Endothelial cell (in vitro differentiated cells): ENCODE measurements around the gene SNX24. TPM values are rescaled to one million over a fixed set of nuclear protein-coding genes. Genes with fewer than 3 reads are reported as not detected.

Source experiments
- DNase-seq: peaks from one replicate; pipeline ENCODE4 v3.0.0; 2021; ENCODE audit warnings: low spot score
- H3K27ac Mint-ChIP-seq: one replicate; pipeline ENCODE4 v1.8.0; 2021; ENCODE audit warnings: mixed read lengths, inconsistent platforms; ENCODE audit not compliant: unreplicated experiment
- H3K27me3 Mint-ChIP-seq: one replicate; pipeline ENCODE4 v1.8.0; 2021; ENCODE audit warnings: mild to moderate bottlenecking, moderate library complexity, mixed read lengths, inconsistent platforms; ENCODE audit not compliant: unreplicated experiment
- H3K36me3 Mint-ChIP-seq: one replicate; pipeline ENCODE4 v1.8.0; 2021; ENCODE audit warnings: mild to moderate bottlenecking, low read depth, mixed read lengths, inconsistent platforms; ENCODE audit not compliant: unreplicated experiment
- H3K4me1 Mint-ChIP-seq: one replicate; pipeline ENCODE4 v1.8.0; 2021; ENCODE audit warnings: mild to moderate bottlenecking, mixed read lengths, inconsistent platforms; ENCODE audit not compliant: unreplicated experiment
- H3K4me3 Mint-ChIP-seq: one replicate; pipeline ENCODE4 v1.8.0; 2021; ENCODE audit warnings: mild to moderate bottlenecking, mixed read lengths, inconsistent platforms; ENCODE audit not compliant: unreplicated experiment
- H3K9me3 Mint-ChIP-seq: one replicate; pipeline ENCODE4 v1.8.0; 2021; ENCODE audit warnings: mixed read lengths, inconsistent platforms; ENCODE audit not compliant: unreplicated experiment
- total RNA-seq: library from RNA; stranded (reverse); fragmentation: NEBNext Ultra II Directional; extraction: Animal tissue kit (Norgen Biotek cat#: 25700); gene quantifications from one replicate; pipeline ENCODE4 v1.2.1, GENCODE V29; 2021; ENCODE audit not compliant: unreplicated experiment
- TF ChIP-seq, protein P1 (sequence below): fragments of 200-600 bp; sonication (generic); IDR thresholded peaks from one replicate; pipeline ENCODE4 v1.5.0; 2021; ENCODE audit warnings: antibody characterized with exemption; ENCODE audit not compliant: unreplicated experiment

Gene SNX24
- total RNA-seq, 1 donor from 2014 or later: 16.1 TPM

DNA sequence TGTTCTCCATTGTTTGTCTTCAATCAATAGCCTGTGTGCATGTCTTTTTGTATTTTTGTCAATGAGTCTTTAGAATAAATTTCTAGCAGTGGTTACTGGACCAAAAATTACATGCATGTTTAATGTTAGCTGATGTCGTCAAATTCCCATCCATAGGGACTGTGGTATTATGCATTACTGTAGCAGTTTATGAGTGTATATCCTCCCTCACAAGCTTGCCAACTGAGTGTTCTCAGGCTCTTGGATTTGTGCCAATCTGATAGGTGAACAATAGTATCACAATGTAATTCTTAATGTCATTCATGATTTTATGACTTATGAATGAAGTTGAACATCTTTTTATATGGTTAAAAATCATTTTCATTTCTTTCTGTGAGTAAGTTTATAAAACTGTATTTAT, 13.0 kb downstream of the SNX24 start:
- Mint-ChIP-seq H3K4me1 (peaks cover 16% of the 10 kb centered on the region), H3K27ac (no peak overlapping the region), H3K27me3 (no peaks in the 10 kb centered on the region), H3K36me3 (no peaks in the 10 kb centered on the region), H3K4me3 (no peak overlapping the region), H3K9me3 (no peaks in the 10 kb centered on the region)
- no peak for DNase-seq
- TF ChIP-seq, protein P1, sequence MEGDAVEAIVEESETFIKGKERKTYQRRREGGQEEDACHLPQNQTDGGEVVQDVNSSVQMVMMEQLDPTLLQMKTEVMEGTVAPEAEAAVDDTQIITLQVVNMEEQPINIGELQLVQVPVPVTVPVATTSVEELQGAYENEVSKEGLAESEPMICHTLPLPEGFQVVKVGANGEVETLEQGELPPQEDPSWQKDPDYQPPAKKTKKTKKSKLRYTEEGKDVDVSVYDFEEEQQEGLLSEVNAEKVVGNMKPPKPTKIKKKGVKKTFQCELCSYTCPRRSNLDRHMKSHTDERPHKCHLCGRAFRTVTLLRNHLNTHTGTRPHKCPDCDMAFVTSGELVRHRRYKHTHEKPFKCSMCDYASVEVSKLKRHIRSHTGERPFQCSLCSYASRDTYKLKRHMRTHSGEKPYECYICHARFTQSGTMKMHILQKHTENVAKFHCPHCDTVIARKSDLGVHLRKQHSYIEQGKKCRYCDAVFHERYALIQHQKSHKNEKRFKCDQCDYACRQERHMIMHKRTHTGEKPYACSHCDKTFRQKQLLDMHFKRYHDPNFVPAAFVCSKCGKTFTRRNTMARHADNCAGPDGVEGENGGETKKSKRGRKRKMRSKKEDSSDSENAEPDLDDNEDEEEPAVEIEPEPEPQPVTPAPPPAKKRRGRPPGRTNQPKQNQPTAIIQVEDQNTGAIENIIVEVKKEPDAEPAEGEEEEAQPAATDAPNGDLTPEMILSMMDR: no peak

DNA sequence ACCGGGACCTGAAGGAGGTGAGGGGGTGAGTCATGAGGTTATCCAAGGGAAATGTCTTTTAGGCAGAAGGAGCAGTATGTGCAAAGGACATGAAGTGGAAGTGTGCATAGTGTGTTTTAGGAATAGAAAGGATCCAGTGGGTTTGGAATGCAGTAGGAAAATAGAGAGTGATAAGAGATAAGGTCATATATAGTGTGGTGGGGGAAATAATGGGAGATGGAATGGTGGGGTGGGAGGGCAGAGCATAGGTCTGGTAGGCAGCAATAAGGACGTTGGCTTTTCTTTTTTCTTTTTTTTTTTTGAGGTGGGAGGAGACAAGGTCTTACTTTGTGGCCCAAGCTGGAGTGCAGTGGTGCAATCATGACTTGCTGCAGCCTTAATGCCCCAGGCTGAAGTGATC, 17.8 kb downstream of the SNX24 start:
- Mint-ChIP-seq H3K27ac (no peak overlapping the region), H3K36me3 (no peaks in the 10 kb centered on the region), H3K9me3 (no peaks in the 10 kb centered on the region), H3K4me3 (no peak overlapping the region), H3K4me1 (peaks cover 17% of the 10 kb centered on the region), H3K27me3 (peaks cover 2% of the 10 kb centered on the region)
- no peak for DNase-seq
- TF ChIP-seq, protein P1: no peak

DNA sequence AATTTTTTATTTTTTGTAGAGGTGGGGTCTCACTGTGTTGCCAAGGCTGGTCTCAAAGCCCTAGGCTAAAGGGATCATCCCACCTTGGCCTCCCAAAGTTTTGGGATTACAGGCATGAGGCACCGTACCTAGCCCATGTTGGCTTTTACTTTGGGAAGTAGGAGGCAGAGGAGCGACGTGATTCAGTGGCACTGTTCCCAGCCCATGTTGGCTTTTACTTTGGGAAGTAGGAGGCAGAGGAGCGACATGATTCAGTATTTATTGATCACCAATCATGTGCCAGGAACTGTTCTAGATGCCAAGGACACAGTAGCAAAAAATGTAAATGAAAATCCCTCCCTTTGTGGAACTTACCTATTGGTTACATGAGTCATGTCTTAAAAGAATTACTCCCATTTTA, 18.3 kb downstream of the SNX24 start:
- Mint-ChIP-seq H3K27ac (no peak overlapping the region), H3K27me3 (peaks cover 2% of the 10 kb centered on the region), H3K4me3 (no peak overlapping the region), H3K9me3 (no peaks in the 10 kb centered on the region), H3K36me3 (no peaks in the 10 kb centered on the region), H3K4me1 (peaks cover 17% of the 10 kb centered on the region)
- TF ChIP-seq, protein P1: no peak
- no peak for DNase-seq

DNA sequence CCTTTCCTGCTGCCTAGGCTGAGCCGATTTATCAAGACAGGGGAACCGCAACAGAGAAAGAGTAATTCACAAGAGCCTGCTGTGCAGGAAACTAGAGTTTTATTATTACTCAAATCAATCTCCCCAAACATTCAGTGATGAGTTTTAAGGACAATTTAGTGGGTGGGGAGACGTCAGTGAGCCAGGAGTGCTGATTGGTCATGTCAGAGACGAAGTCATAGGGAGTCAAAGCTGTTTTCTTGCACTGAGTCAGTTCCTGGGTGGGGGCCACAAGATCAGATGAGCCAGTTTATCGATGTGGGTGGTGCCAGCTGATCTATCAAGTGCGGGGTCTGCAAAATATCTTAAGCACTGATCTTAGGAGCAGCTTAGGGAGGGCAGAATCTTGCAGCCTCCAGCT, 19.0 kb downstream of the SNX24 start:
- Mint-ChIP-seq H3K4me3 (no peak overlapping the region), H3K36me3 (no peaks in the 10 kb centered on the region), H3K27me3 (peaks cover 2% of the 10 kb centered on the region), H3K27ac (no peak overlapping the region), H3K9me3 (no peaks in the 10 kb centered on the region), H3K4me1 (peaks cover 17% of the 10 kb centered on the region)
- TF ChIP-seq, protein P1: no peak
- DNase-seq: no peak

DNA sequence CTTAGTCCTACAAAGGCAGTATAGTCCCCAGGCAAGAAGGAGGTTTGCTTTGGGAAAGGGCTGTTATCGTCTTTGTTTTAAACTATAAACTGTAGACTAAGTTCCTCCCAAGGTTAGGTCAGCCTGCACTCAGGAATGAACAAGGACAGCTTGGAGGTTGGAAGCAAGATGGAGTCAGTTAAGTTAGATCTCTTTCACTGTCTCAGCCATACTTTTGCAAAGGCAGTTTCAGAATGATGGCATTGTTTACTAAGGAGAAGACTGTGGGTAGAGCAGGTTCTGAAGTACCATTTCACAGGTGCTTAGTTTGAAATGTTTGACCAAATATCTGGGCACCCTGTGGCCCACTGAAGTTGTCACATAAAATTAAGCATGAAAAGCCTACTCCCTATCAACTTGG, 19.4 kb downstream of the SNX24 start:
- no peaks in the 10 kb centered on the region for H3K36me3 Mint-ChIP-seq
- peaks cover 2% of the 10 kb centered on the region for H3K27me3 Mint-ChIP-seq
- TF ChIP-seq, protein P1: no peak
- no peak for DNase-seq
- H3K4me3 Mint-ChIP-seq: no peak overlapping the region
- no peak overlapping the region for H3K27ac Mint-ChIP-seq
- peaks cover 15% of the 10 kb centered on the region for H3K4me1 Mint-ChIP-seq
- no peaks in the 10 kb centered on the region for H3K9me3 Mint-ChIP-seq
